Activated T-cell treated with anti-CD3 and anti-CD28 coated beads for 1 hour (primary cell): ENCODE data around the gene CEP63.

Source experiments
- DNase-seq: peaks from one replicate; pipeline ENCODE4 v3.0.0-alpha.2; 2020; ENCODE audit warnings: low read depth

The CEP63 gene

GRCh38 chr3:134485718-134486576 lies at the start of gene CEP63, which contains the start of gene ANAPC13:
TSS of gene CEP63 (plus strand) at chr3:134486057. CDS start at chr3:134495321, 9,264 bp downstream.
TSS of gene ANAPC13 (minus strand) at chr3:134485985. CDS start at chr3:134482904, 3,081 bp downstream.
- peak; percentile 80 for DNase-seq

- DNase-seq, result no peak
These were observed 48.6 kb upstream of the CEP63 start for GRCh38 chr3:134437211-134437752.

GRCh38 chr3:134441321-134441720 lies 44.5 kb upstream of the CEP63 start:
- no peak for DNase-seq

- DNase-seq, result no peak
These were observed 44.0 kb upstream of the CEP63 start for GRCh38 chr3:134441821-134442220.

GRCh38 chr3:134445095-134445494 lies 40.8 kb upstream of the CEP63 start:
- no peak for DNase-seq

GRCh38 chr3:134445636-134446035 lies 40.2 kb upstream of the CEP63 start:
- no peak for DNase-seq

GRCh38 chr3:134446800-134447199 lies 39.1 kb upstream of the CEP63 start:
- no peak for DNase-seq

- DNase-seq, result no peak
These were observed 38.5 kb upstream of the CEP63 start for GRCh38 chr3:134447351-134447750.

- DNase-seq, result no peak
These were observed 37.2 kb upstream of the CEP63 start for GRCh38 chr3:134448664-134449063.

GRCh38 chr3:134449277-134449676 lies 36.6 kb upstream of the CEP63 start:
- DNase-seq, result no peak

GRCh38 chr3:134449951-134450350 lies 35.9 kb upstream of the CEP63 start:
- no peak for DNase-seq

- DNase-seq, result no peak
These were observed 32.2 kb upstream of the CEP63 start for GRCh38 chr3:134453631-134454030.

GRCh38 chr3:134457376-134458074 lies 28.3 kb upstream of the CEP63 start:
- no peak for DNase-seq

GRCh38 chr3:134458406-134458945 lies 27.4 kb upstream of the CEP63 start:
- no peak for DNase-seq

GRCh38 chr3:134459562-134459961 lies 26.3 kb upstream of the CEP63 start:
- no peak for DNase-seq

GRCh38 chr3:134460965-134461364 lies 24.9 kb upstream of the CEP63 start:
- no peak for DNase-seq

GRCh38 chr3:134462331-134462941 lies 23.4 kb upstream of the CEP63 start:
- DNase-seq, result no peak

GRCh38 chr3:134463676-134464063 lies 22.2 kb upstream of the CEP63 start:
- no peak for DNase-seq

- no peak for DNase-seq
These were observed 21.7 kb upstream of the CEP63 start for GRCh38 chr3:134464064-134464688.

GRCh38 chr3:134464689-134465365 lies 21.0 kb upstream of the CEP63 start:
- DNase-seq, result no peak

GRCh38 chr3:134466331-134466730 lies 19.5 kb upstream of the CEP63 start:
- DNase-seq, result no peak
